SK-N-SH (cell line): Measurements from ENCODE around the gene DRC3. TPM values are rescaled to one million over a fixed set of nuclear protein-coding genes. Genes with fewer than 3 reads are reported as not detected.

Source experiments
- CTCF ChIA-PET: fragments of 300-600, 350-600 bp; formaldehyde crosslinking; extraction: SDS; loops from one replicate; lab custom pipeline; 2021; lab: Yijun Ruan, JAX
- POLR2A ChIA-PET: fragments of 350-600 bp; sonication (Branson Sonifier 250); formaldehyde crosslinking; extraction: SDS; loops from one replicate; lab custom pipeline; 2020; ENCODE audit warnings: antibody characterized with exemption, inconsistent platforms; lab: Yijun Ruan, JAX
- DNase-seq: peaks from one replicate; pipeline ENCODE4 v3.0.0; 2012
- H2AFZ ChIP-seq: fragments of 200-600 bp; sonication (generic); 2 replicates; pipeline ENCODE4 v1.8.1; 2016; ENCODE audit warnings: antibody characterized with exemption, mild to moderate bottlenecking, low read depth
- H3F3A ChIP-seq: fragments of 200-600 bp; sonication (generic); replicated peaks from 2 replicates; pipeline ENCODE3; 2016; ENCODE audit warnings: antibody characterized with exemption, mild to moderate bottlenecking; ENCODE audit not compliant: insufficient read depth
- H3K27ac ChIP-seq, 2 experiments: fragments of 200-500 bp in 1 of 2; fragments of 200-600 bp in 1 of 2; sonication (Bioruptor generic) in 1 of 2; sonication (generic), shearing (Covaris generic) in 1 of 2; 2 replicates each; pipeline versions ENCODE4 v1.5.1 to v1.6.1; 2014 to 2016; ENCODE audit warnings: low read depth in 2 of 2, inconsistent platforms in 1 of 2, low read length in 1 of 2, mild to moderate bottlenecking in 1 of 2, mixed read lengths in 1 of 2
- H3K27me3 ChIP-seq: fragments of 200-600 bp; sonication (generic), shearing (Covaris generic); 2 replicates; pipeline ENCODE4 v1.6.1; 2016; ENCODE audit warnings: mixed run types; ENCODE audit not compliant: insufficient read depth
- H3K36me3 ChIP-seq, 2 experiments: fragments of 200-500 bp in 1 of 2; fragments of 200-600 bp in 1 of 2; sonication (Bioruptor generic) in 1 of 2; sonication (generic) in 1 of 2; replicated peaks in 1 of 2; 2 replicates each; pipeline versions ENCODE3 to v1.5.1; 2014 to 2016; ENCODE audit warnings: low read length in 1 of 2, mild to moderate bottlenecking in 1 of 2; ENCODE audit not compliant: insufficient read depth in 2 of 2, control insufficient read depth in 1 of 2
- H3K4me1 ChIP-seq, 2 experiments: fragments of 200-500 bp in 1 of 2; fragments of 200-600 bp in 1 of 2; sonication (Bioruptor generic) in 1 of 2; sonication (generic), shearing (Covaris generic) in 1 of 2; 2 replicates each; pipeline versions ENCODE4 v1.5.1 to v1.6.1; 2014 to 2016; ENCODE audit warnings: low read depth in 1 of 2, low read length in 1 of 2, mixed run types in 1 of 2; ENCODE audit not compliant: insufficient read depth in 2 of 2, control insufficient read depth in 1 of 2
- H3K4me2 ChIP-seq: fragments of 200-600 bp; sonication (generic), shearing (Covaris generic); 2 replicates; pipeline ENCODE4 v1.6.1; 2017; ENCODE audit warnings: mixed run types
- H3K4me3 ChIP-seq, 2 experiments: fragments of 200-500 bp in 1 of 2; fragments of 200-600 bp in 1 of 2; sonication (Bioruptor generic) in 1 of 2; sonication (generic), shearing (Covaris generic) in 1 of 2; 2 replicates each; pipeline versions ENCODE4 v1.5.1 to v1.8.1; 2014 to 2016; ENCODE audit warnings: low read depth in 2 of 2, inconsistent platforms in 1 of 2, low read length in 1 of 2, mild to moderate bottlenecking in 1 of 2, mixed read lengths in 1 of 2, moderate library complexity in 1 of 2
- H3K79me2 ChIP-seq: fragments of 200-600 bp; sonication (generic); 2 replicates; pipeline ENCODE4 v1.8.1; 2017; ENCODE audit warnings: mild to moderate bottlenecking; ENCODE audit not compliant: insufficient read depth
- H3K9ac ChIP-seq: fragments of 200-600 bp; sonication (generic); 2 replicates; pipeline ENCODE4 v1.6.1; 2017; ENCODE audit warnings: mixed run types
- H3K9me2 ChIP-seq: fragments of 200-600 bp; sonication (generic); 2 replicates; pipeline ENCODE4 v1.6.1; 2017; ENCODE audit warnings: mixed run types
- H3K9me3 ChIP-seq: fragments of 200-600 bp; sonication (generic); 2 replicates; pipeline ENCODE4 v1.6.1; 2017; ENCODE audit warnings: mixed run types, mild to moderate bottlenecking, moderate library complexity
- H4K20me1 ChIP-seq: fragments of 200-600 bp; sonication (generic); 2 replicates; pipeline ENCODE4 v1.6.1; 2017; ENCODE audit warnings: mild to moderate bottlenecking, mixed run types; ENCODE audit not compliant: insufficient read depth
- CHD2 ChIP-seq: fragments of 150-350 bp; IDR thresholded peaks from 2 replicates; pipeline ENCODE4 v1.6.1; 2018; ENCODE audit warnings: low read length; ENCODE audit not compliant: partially characterized antibody
- ELF1 ChIP-seq: IDR thresholded peaks from 2 replicates; pipeline ENCODE4 v1.4.0; 2012
- FOXJ3 ChIP-seq: sonication (generic); formaldehyde crosslinking; IDR thresholded peaks from 2 replicates; pipeline ENCODE4 v1.5.1; 2020; ENCODE audit warnings: mild to moderate bottlenecking, missing genetic modification reagents
- GABPA ChIP-seq: IDR thresholded peaks from 2 replicates; pipeline ENCODE4 v1.4.0; 2012; ENCODE audit warnings: low read depth, mild to moderate bottlenecking
- MXI1 ChIP-seq: IDR thresholded peaks from 2 replicates; pipeline ENCODE4 v1.6.1; 2012; ENCODE audit warnings: mild to moderate bottlenecking, low read depth, low read length, improper control_type of control experiment
- RAD21 ChIP-seq: IDR thresholded peaks from 2 replicates; pipeline ENCODE4 v1.6.1; 2012; ENCODE audit warnings: mild to moderate bottlenecking, low read length
- RCOR1 ChIP-seq: fragments of 150-350 bp; IDR thresholded peaks from 2 replicates; pipeline ENCODE4 v1.6.1; 2017; ENCODE audit warnings: antibody characterized with exemption, low read length
- REST ChIP-seq: IDR thresholded peaks from 2 replicates; pipeline ENCODE4 v1.6.1; 2012; ENCODE audit warnings: mild to moderate bottlenecking, low read depth, low read length, moderate library complexity
- TAF1 ChIP-seq: IDR thresholded peaks from 2 replicates; pipeline ENCODE4 v1.6.1; 2012; ENCODE audit warnings: low read depth, mild to moderate bottlenecking, low read length, moderate library complexity, borderline replicate concordance
- USF1 ChIP-seq: IDR thresholded peaks from 2 replicates; pipeline ENCODE4 v1.4.0; 2012; ENCODE audit warnings: low read depth, borderline replicate concordance
- YY1 ChIP-seq: IDR thresholded peaks from 2 replicates; pipeline ENCODE4 v1.4.0; 2012; ENCODE audit warnings: low read depth, mild to moderate bottlenecking
- WGBS: methylation state at CpG from one replicate; pipeline ENCODE4 v1.1.6; 2017; ENCODE audit warnings: low lambda C conversion rate; 5-methylcytosine and 5-hydroxymethylcytosine counted together
- polyA plus RNA-seq, 3 experiments: library from polyadenylated mRNA; depleted of rRNA; stranded (reverse); fragments of >200 nt; gene quantifications; 2 replicates each; pipeline ENCODE4 v1.2.3, GENCODE V29; 2012
- TF ChIP-seq, protein P1 (sequence below): fragments of 150-350 bp; IDR thresholded peaks from 2 replicates; pipeline ENCODE4 v1.6.1; 2017; ENCODE audit warnings: antibody characterized with exemption, low read length, low read depth, borderline replicate concordance
- TF ChIP-seq, protein P2 (sequence below): fragments of 200-600 bp; sonication (generic); IDR thresholded peaks from 2 replicates; pipeline ENCODE4 v1.6.1; 2017; ENCODE audit warnings: antibody characterized with exemption, mild to moderate bottlenecking, moderate library complexity

Gene DRC3
- polyA plus RNA-seq, 1 of the 3 experiments (the other 2 are of a cell fraction) = 3.6 TPM

GRCh38 chr17:17934806-17935205 lies 37.9 kb upstream of the DRC3 start:
- CTCF ChIA-PET = interaction anchor here (0.7 to 3.6 kb wide), 2 partner anchors 8 to 16 kb away, joined by 3 to 20 read pairs; no protein-coding TSS in a partner anchor
- no peak overlapping the region for H3K9ac ChIP-seq
- H3K27me3 ChIP-seq = no peaks in the 10 kb centered on the region
- H4K20me1 ChIP-seq = no peaks in the 10 kb centered on the region; the same call in 1 of the 2 replicates
- no peak overlapping the region for H2AFZ ChIP-seq
- TF ChIP-seq RCOR1 (no peak), ELF1 (no peak), MXI1 (no peak), CHD2 (no peak), RAD21 (no peak), USF1 (no peak), YY1 (no peak), TAF1 (no peak), GABPA (no peak), FOXJ3 (CRISPR knock-in tag) (no peak), REST (no peak)
- TF ChIP-seq, protein P1, sequence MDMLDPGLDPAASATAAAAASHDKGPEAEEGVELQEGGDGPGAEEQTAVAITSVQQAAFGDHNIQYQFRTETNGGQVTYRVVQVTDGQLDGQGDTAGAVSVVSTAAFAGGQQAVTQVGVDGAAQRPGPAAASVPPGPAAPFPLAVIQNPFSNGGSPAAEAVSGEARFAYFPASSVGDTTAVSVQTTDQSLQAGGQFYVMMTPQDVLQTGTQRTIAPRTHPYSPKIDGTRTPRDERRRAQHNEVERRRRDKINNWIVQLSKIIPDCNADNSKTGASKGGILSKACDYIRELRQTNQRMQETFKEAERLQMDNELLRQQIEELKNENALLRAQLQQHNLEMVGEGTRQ = no peak
- TF ChIP-seq, protein P2, sequence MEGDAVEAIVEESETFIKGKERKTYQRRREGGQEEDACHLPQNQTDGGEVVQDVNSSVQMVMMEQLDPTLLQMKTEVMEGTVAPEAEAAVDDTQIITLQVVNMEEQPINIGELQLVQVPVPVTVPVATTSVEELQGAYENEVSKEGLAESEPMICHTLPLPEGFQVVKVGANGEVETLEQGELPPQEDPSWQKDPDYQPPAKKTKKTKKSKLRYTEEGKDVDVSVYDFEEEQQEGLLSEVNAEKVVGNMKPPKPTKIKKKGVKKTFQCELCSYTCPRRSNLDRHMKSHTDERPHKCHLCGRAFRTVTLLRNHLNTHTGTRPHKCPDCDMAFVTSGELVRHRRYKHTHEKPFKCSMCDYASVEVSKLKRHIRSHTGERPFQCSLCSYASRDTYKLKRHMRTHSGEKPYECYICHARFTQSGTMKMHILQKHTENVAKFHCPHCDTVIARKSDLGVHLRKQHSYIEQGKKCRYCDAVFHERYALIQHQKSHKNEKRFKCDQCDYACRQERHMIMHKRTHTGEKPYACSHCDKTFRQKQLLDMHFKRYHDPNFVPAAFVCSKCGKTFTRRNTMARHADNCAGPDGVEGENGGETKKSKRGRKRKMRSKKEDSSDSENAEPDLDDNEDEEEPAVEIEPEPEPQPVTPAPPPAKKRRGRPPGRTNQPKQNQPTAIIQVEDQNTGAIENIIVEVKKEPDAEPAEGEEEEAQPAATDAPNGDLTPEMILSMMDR = no peak
- TF ChIP-seq, all 33 proteins: peak for 0
- H3K9me2 ChIP-seq = no peaks in the 10 kb centered on the region; the same call in 1 of the 2 replicates
- POLR2A ChIA-PET = no interaction called here
- H3K9me3 ChIP-seq = no peaks in the 10 kb centered on the region
- H3F3A ChIP-seq = peaks cover 45% of the 10 kb centered on the region
- peaks cover 88% of the 10 kb centered on the region for H3K79me2 ChIP-seq
- H3K27ac ChIP-seq = peak overlapping the region; percentile 56 to 79; a peak in 3 of 4 replicates
- no peak overlapping the region for H3K4me3 ChIP-seq
- peaks cover 42 to 74% of the 10 kb centered on the region in 2 experiments for H3K4me1 ChIP-seq
- no peaks in the 10 kb centered on the region for H3K36me3 ChIP-seq
- DNase-seq = no peak
- WGBS = 93% methylated on average over 3 of the region's 3 CpGs
- peak overlapping the region; percentile 65; the same call in 1 of the 2 replicates for H3K4me2 ChIP-seq
